HCT116 (cell line): Measurements from ENCODE around the gene CYP4A22.
"Not testable (repeated sequence)": the region's sequence is repeated elsewhere in the genome, so short reads cannot be mapped to it uniquely, and the experiment has no call there.

Experiments used
- EZH2 ChIP-seq: fragments of 200-600 bp; sonication (generic); IDR thresholded peaks from 2 replicates; pipeline ENCODE4 v1.6.1; 2017; ENCODE audit warnings: antibody characterized with exemption, mixed run types
- EZH2phosphoT487 ChIP-seq: fragments of 200-600 bp; IDR thresholded peaks from 2 replicates; pipeline ENCODE4 v1.6.1; 2018; ENCODE audit warnings: antibody characterized with exemption, borderline replicate concordance
- POLR2A ChIP-seq: IDR thresholded peaks from 2 replicates; pipeline ENCODE4 v1.7.0; 2011; ENCODE audit warnings: borderline replicate concordance; ENCODE audit not compliant: insufficient read depth, insufficient read length; ENCODE audit errors: extremely low read depth
- RAD21 ChIP-seq: IDR thresholded peaks from 2 replicates; pipeline ENCODE4 v1.6.1; 2012; ENCODE audit warnings: low read depth, mild to moderate bottlenecking
- SIN3A ChIP-seq: IDR thresholded peaks from 2 replicates; pipeline ENCODE4 v1.6.1; 2012; ENCODE audit warnings: low read depth
- SP1 ChIP-seq: IDR thresholded peaks from 2 replicates; pipeline ENCODE4 v1.6.1; 2012; ENCODE audit warnings: low read depth
- SRF ChIP-seq: IDR thresholded peaks from 2 replicates; pipeline ENCODE4 v1.6.1; 2012; ENCODE audit warnings: low read depth
- YY1 ChIP-seq: IDR thresholded peaks from 2 replicates; pipeline ENCODE4 v1.6.1; 2011; ENCODE audit warnings: low read length, low read depth, moderate library complexity, mild to moderate bottlenecking; ENCODE audit not compliant: insufficient replicate concordance; ENCODE audit errors: extremely low read depth
- TF ChIP-seq, protein P1 (sequence below), 3 experiments: fragments of 200-600 bp in 1 of 3; sonication (generic) in 1 of 3; IDR thresholded peaks in 2 of 3; conservative IDR thresholded peaks in 1 of 3; 2 replicates each; pipeline ENCODE4 v1.5.1; 2012 to 2017; ENCODE audit warnings: low read depth in 2 of 3, low read length in 2 of 3, antibody characterized with exemption in 1 of 3, borderline replicate concordance in 1 of 3, control low read depth in 1 of 3, mild to moderate bottlenecking in 1 of 3, mixed read lengths in 1 of 3, mixed run types in 1 of 3, moderate library complexity in 1 of 3; ENCODE audit not compliant: insufficient read depth in 1 of 3
- TF ChIP-seq, protein P2 (sequence below): IDR thresholded peaks from 2 replicates; pipeline ENCODE4 v1.6.1; 2012
- TF ChIP-seq, protein P3 (sequence below): IDR thresholded peaks from 2 replicates; pipeline ENCODE4 v1.6.1; 2012; ENCODE audit warnings: low read depth
- TF ChIP-seq, protein P4 (sequence below): IDR thresholded peaks from 2 replicates; pipeline ENCODE4 v1.6.1; 2012

DNA sequence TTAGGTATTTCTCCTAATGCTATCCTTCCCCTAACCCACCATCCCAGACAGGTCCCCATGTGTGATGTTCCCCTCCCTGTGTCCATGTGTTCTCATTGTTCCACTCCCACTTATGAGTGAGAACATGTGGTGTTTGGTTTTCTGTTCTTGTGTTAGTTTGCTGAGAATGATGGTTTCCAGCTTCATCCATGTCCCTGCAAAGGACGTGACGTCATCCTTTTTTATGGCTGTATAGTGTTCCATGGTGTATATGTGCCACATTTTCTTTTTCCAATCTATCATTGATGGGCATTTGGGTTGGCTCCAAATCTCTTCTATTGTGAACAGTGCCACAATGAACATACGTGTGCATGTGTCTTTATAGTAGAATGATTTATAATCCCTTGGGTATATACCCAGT lies 4.6 kb upstream of the CYP4A22 start:
- TF ChIP-seq YY1, POLR2A, SP1, RAD21, EZH2phosphoT487, SRF, SIN3A, EZH2: not testable (repeated sequence)
- TF ChIP-seq, protein P1, sequence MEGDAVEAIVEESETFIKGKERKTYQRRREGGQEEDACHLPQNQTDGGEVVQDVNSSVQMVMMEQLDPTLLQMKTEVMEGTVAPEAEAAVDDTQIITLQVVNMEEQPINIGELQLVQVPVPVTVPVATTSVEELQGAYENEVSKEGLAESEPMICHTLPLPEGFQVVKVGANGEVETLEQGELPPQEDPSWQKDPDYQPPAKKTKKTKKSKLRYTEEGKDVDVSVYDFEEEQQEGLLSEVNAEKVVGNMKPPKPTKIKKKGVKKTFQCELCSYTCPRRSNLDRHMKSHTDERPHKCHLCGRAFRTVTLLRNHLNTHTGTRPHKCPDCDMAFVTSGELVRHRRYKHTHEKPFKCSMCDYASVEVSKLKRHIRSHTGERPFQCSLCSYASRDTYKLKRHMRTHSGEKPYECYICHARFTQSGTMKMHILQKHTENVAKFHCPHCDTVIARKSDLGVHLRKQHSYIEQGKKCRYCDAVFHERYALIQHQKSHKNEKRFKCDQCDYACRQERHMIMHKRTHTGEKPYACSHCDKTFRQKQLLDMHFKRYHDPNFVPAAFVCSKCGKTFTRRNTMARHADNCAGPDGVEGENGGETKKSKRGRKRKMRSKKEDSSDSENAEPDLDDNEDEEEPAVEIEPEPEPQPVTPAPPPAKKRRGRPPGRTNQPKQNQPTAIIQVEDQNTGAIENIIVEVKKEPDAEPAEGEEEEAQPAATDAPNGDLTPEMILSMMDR (IDR thresholded peaks at IDR 0.05 in 2 of 3, conservative IDR thresholded peaks at IDR 0.05 in 1 of 3; ENCODE audit: borderline replicate concordance in 1 of 3, insufficient read depth in 1 of 3, low read depth in 2 of 3, low read length in 2 of 3), result not testable (repeated sequence)
- TF ChIP-seq, protein P2, sequence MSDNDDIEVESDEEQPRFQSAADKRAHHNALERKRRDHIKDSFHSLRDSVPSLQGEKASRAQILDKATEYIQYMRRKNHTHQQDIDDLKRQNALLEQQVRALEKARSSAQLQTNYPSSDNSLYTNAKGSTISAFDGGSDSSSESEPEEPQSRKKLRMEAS, result not testable (repeated sequence)
- TF ChIP-seq, protein P3, sequence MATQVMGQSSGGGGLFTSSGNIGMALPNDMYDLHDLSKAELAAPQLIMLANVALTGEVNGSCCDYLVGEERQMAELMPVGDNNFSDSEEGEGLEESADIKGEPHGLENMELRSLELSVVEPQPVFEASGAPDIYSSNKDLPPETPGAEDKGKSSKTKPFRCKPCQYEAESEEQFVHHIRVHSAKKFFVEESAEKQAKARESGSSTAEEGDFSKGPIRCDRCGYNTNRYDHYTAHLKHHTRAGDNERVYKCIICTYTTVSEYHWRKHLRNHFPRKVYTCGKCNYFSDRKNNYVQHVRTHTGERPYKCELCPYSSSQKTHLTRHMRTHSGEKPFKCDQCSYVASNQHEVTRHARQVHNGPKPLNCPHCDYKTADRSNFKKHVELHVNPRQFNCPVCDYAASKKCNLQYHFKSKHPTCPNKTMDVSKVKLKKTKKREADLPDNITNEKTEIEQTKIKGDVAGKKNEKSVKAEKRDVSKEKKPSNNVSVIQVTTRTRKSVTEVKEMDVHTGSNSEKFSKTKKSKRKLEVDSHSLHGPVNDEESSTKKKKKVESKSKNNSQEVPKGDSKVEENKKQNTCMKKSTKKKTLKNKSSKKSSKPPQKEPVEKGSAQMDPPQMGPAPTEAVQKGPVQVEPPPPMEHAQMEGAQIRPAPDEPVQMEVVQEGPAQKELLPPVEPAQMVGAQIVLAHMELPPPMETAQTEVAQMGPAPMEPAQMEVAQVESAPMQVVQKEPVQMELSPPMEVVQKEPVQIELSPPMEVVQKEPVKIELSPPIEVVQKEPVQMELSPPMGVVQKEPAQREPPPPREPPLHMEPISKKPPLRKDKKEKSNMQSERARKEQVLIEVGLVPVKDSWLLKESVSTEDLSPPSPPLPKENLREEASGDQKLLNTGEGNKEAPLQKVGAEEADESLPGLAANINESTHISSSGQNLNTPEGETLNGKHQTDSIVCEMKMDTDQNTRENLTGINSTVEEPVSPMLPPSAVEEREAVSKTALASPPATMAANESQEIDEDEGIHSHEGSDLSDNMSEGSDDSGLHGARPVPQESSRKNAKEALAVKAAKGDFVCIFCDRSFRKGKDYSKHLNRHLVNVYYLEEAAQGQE, result not testable (repeated sequence)
- TF ChIP-seq, protein P4, sequence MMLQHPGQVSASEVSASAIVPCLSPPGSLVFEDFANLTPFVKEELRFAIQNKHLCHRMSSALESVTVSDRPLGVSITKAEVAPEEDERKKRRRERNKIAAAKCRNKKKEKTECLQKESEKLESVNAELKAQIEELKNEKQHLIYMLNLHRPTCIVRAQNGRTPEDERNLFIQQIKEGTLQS, result not testable (repeated sequence)
